ENCODE results near the gene C21orf58. TPM values are rescaled to one million over a fixed set of nuclear protein-coding genes. Genes with fewer than 3 reads are reported as not detected.

Gene C21orf58
- polyA plus RNA-seq, 4 donors: 0.54 to 9.1 (median 3.3) TPM

GRCh38 chr21:46366561-46366960, 42.9 kb upstream of the C21orf58 start:
- H3K9me3 ChIP-seq (ENCODE audit: control insufficient read depth in 2 of 2, insufficient read depth in 1 of 2, low read depth in 1 of 2, low read length in 1 of 2): no peaks in the 10 kb centered on the region
- WGBS, 3 donors: 91 to 95% (median 93%) methylated on average over 19 of the region's 19 CpGs
- H3K27me3 ChIP-seq (ENCODE audit: control insufficient read depth in 3 of 3, insufficient read depth in 3 of 3, low read length in 3 of 3): no peaks in the 10 kb centered on the region
- H3K4me3 ChIP-seq (ENCODE audit: low read depth in 1 of 3, low read length in 3 of 3): no peak overlapping the region
- no peaks in the 10 kb centered on the region for H3K4me1 ChIP-seq (ENCODE audit: control insufficient read depth in 3 of 3, insufficient read depth in 2 of 3, low read depth in 1 of 3, low read length in 2 of 3)
- FAIRE-seq: no peak
- no peak for DNase-seq
- H3K36me3 ChIP-seq (ENCODE audit: control insufficient read depth in 3 of 3, insufficient read depth in 2 of 3, low read depth in 1 of 3, low read length in 3 of 3): peaks cover 8 to 63% (median 9%) of the 10 kb centered on the region in 3 donors
- no peak overlapping the region for H3K27ac ChIP-seq (ENCODE audit: low read depth in 1 of 3, low read length in 2 of 3)

GRCh38 chr21:46366091-46366490, 42.4 kb upstream of the C21orf58 start:
- DNase-seq (no peak), FAIRE-seq (no peak)
- 94 to 98% (median 96%) methylated on average over 11 of the region's 11 CpGs for WGBS, 3 donors
- no peaks in the 10 kb centered on the region for H3K9me3 ChIP-seq (ENCODE audit: control insufficient read depth in 2 of 2, insufficient read depth in 1 of 2, low read depth in 1 of 2, low read length in 1 of 2)
- H3K27me3 ChIP-seq (ENCODE audit: control insufficient read depth in 3 of 3, insufficient read depth in 3 of 3, low read length in 3 of 3): no peaks in the 10 kb centered on the region
- H3K4me3 ChIP-seq (ENCODE audit: low read depth in 1 of 3, low read length in 3 of 3): no peak overlapping the region
- no peak overlapping the region for H3K27ac ChIP-seq (ENCODE audit: low read depth in 1 of 3, low read length in 2 of 3)
- peaks cover 8 to 65% (median 9%) of the 10 kb centered on the region in 3 donors for H3K36me3 ChIP-seq (ENCODE audit: control insufficient read depth in 3 of 3, insufficient read depth in 2 of 3, low read depth in 1 of 3, low read length in 3 of 3)
- no peaks in the 10 kb centered on the region for H3K4me1 ChIP-seq (ENCODE audit: control insufficient read depth in 3 of 3, insufficient read depth in 2 of 3, low read depth in 1 of 3, low read length in 2 of 3)

- Histone ChIP-seq H3K9me3 (ENCODE audit: control insufficient read depth in 2 of 2, insufficient read depth in 1 of 2, low read depth in 1 of 2, low read length in 1 of 2) (no peaks in the 10 kb centered on the region), H3K4me3 (ENCODE audit: low read depth in 1 of 3, low read length in 3 of 3) (no peak overlapping the region), H3K27ac (ENCODE audit: low read depth in 1 of 3, low read length in 2 of 3) (no peak overlapping the region), H3K36me3 (ENCODE audit: control insufficient read depth in 3 of 3, insufficient read depth in 2 of 3, low read depth in 1 of 3, low read length in 3 of 3) (peaks cover 6 to 66% (median 9%) of the 10 kb centered on the region in 3 donors), H3K4me1 (ENCODE audit: control insufficient read depth in 3 of 3, insufficient read depth in 2 of 3, low read depth in 1 of 3, low read length in 2 of 3) (no peaks in the 10 kb centered on the region), H3K27me3 (ENCODE audit: control insufficient read depth in 3 of 3, insufficient read depth in 3 of 3, low read length in 3 of 3) (no peaks in the 10 kb centered on the region)
- DNase-seq (no peak), FAIRE-seq (no peak)
- WGBS, 3 donors: 92 to 93% (median 93%) methylated on average over 16 of the region's 16 CpGs
Measured at GRCh38 chr21:46363698-46364097, 40.0 kb upstream of the C21orf58 start.

GRCh38 chr21:46362946-46363345, 39.3 kb upstream of the C21orf58 start:
- no peak overlapping the region for H3K27ac ChIP-seq (ENCODE audit: low read depth in 1 of 3, low read length in 2 of 3)
- H3K27me3 ChIP-seq (ENCODE audit: control insufficient read depth in 3 of 3, insufficient read depth in 3 of 3, low read length in 3 of 3): no peaks in the 10 kb centered on the region
- H3K4me3 ChIP-seq (ENCODE audit: low read depth in 1 of 3, low read length in 3 of 3): no peak overlapping the region
- no peaks in the 10 kb centered on the region for H3K9me3 ChIP-seq (ENCODE audit: control insufficient read depth in 2 of 2, insufficient read depth in 1 of 2, low read depth in 1 of 2, low read length in 1 of 2)
- peaks cover 6 to 67% (median 12%) of the 10 kb centered on the region in 3 donors for H3K36me3 ChIP-seq (ENCODE audit: control insufficient read depth in 3 of 3, insufficient read depth in 2 of 3, low read depth in 1 of 3, low read length in 3 of 3)
- 89 to 93% (median 93%) methylated on average over 15 of the region's 15 CpGs for WGBS, 3 donors
- H3K4me1 ChIP-seq (ENCODE audit: control insufficient read depth in 3 of 3, insufficient read depth in 2 of 3, low read depth in 1 of 3, low read length in 2 of 3): no peaks in the 10 kb centered on the region
- DNase-seq (no peak), FAIRE-seq (no peak)

GRCh38 chr21:46361935-46362334, 38.3 kb upstream of the C21orf58 start:
- H3K36me3 ChIP-seq (ENCODE audit: control insufficient read depth in 3 of 3, insufficient read depth in 2 of 3, low read depth in 1 of 3, low read length in 3 of 3): peaks cover 3 to 69% (median 16%) of the 10 kb centered on the region in 3 donors
- no peaks in the 10 kb centered on the region for H3K4me1 ChIP-seq (ENCODE audit: control insufficient read depth in 3 of 3, insufficient read depth in 2 of 3, low read depth in 1 of 3, low read length in 2 of 3)
- no peaks in the 10 kb centered on the region for H3K9me3 ChIP-seq (ENCODE audit: control insufficient read depth in 2 of 2, insufficient read depth in 1 of 2, low read depth in 1 of 2, low read length in 1 of 2)
- H3K27ac ChIP-seq (ENCODE audit: low read depth in 1 of 3, low read length in 2 of 3): no peak overlapping the region
- DNase-seq (no peak), FAIRE-seq (no peak)
- no peaks in the 10 kb centered on the region for H3K27me3 ChIP-seq (ENCODE audit: control insufficient read depth in 3 of 3, insufficient read depth in 3 of 3, low read length in 3 of 3)
- no peak overlapping the region for H3K4me3 ChIP-seq (ENCODE audit: low read depth in 1 of 3, low read length in 3 of 3)
- WGBS, 3 donors: 83 to 91% (median 84%) methylated on average over 10 of the region's 10 CpGs

GRCh38 chr21:46361176-46361575, 37.5 kb upstream of the C21orf58 start:
- no peaks in the 10 kb centered on the region for H3K9me3 ChIP-seq (ENCODE audit: control insufficient read depth in 2 of 2, insufficient read depth in 1 of 2, low read depth in 1 of 2, low read length in 1 of 2)
- DNase-seq (no peak), FAIRE-seq (no peak)
- WGBS, 3 donors: 95 to 97% (median 97%) methylated on average over 10 of the region's 10 CpGs
- no peak overlapping the region for H3K4me3 ChIP-seq (ENCODE audit: low read depth in 1 of 3, low read length in 3 of 3)
- no peak overlapping the region for H3K27ac ChIP-seq (ENCODE audit: low read depth in 1 of 3, low read length in 2 of 3)
- H3K27me3 ChIP-seq (ENCODE audit: control insufficient read depth in 3 of 3, insufficient read depth in 3 of 3, low read length in 3 of 3): no peaks in the 10 kb centered on the region
- no peaks in the 10 kb centered on the region for H3K4me1 ChIP-seq (ENCODE audit: control insufficient read depth in 3 of 3, insufficient read depth in 2 of 3, low read depth in 1 of 3, low read length in 2 of 3)
- H3K36me3 ChIP-seq (ENCODE audit: control insufficient read depth in 3 of 3, insufficient read depth in 2 of 3, low read depth in 1 of 3, low read length in 3 of 3): peaks cover 3 to 69% (median 18%) of the 10 kb centered on the region in 3 donors

GRCh38 chr21:46357684-46358425, 34.2 kb upstream of the C21orf58 start:
- H3K36me3 ChIP-seq (ENCODE audit: control insufficient read depth in 3 of 3, insufficient read depth in 2 of 3, low read depth in 1 of 3, low read length in 3 of 3): peaks cover 11 to 73% (median 18%) of the 10 kb centered on the region in 3 donors
- no peak overlapping the region for H3K4me3 ChIP-seq (ENCODE audit: low read depth in 1 of 3, low read length in 3 of 3)

GRCh38 chr21:46357335-46357604, 33.6 kb upstream of the C21orf58 start:
- WGBS, 3 donors: 81 to 91% (median 88%) methylated on average over 4 of the region's 4 CpGs
- H3K4me3 ChIP-seq (ENCODE audit: low read depth in 1 of 3, low read length in 3 of 3): no peak overlapping the region
- FAIRE-seq: no peak
- H3K4me1 ChIP-seq (ENCODE audit: control insufficient read depth in 3 of 3, insufficient read depth in 2 of 3, low read depth in 1 of 3, low read length in 2 of 3): no peaks in the 10 kb centered on the region
- H3K27me3 ChIP-seq (ENCODE audit: control insufficient read depth in 3 of 3, insufficient read depth in 3 of 3, low read length in 3 of 3): no peaks in the 10 kb centered on the region
- peak overlapping the region in 1 of 3 donors; percentile 30 for H3K27ac ChIP-seq (ENCODE audit: low read depth in 1 of 3, low read length in 2 of 3)
- no peaks in the 10 kb centered on the region for H3K9me3 ChIP-seq (ENCODE audit: control insufficient read depth in 2 of 2, insufficient read depth in 1 of 2, low read depth in 1 of 2, low read length in 1 of 2)
- peaks cover 11 to 74% (median 21%) of the 10 kb centered on the region in 3 donors for H3K36me3 ChIP-seq (ENCODE audit: control insufficient read depth in 3 of 3, insufficient read depth in 2 of 3, low read depth in 1 of 3, low read length in 3 of 3)
- no peak for DNase-seq

More at GRCh38 chr21:46357684-46358425, 34.2 kb upstream of the C21orf58 start:
- 92% methylated on average over 19 of the region's 19 CpGs for WGBS, 3 donors
- Histone ChIP-seq H3K27ac (ENCODE audit: low read depth in 1 of 3, low read length in 2 of 3) (no peak overlapping the region), H3K4me1 (ENCODE audit: control insufficient read depth in 3 of 3, insufficient read depth in 2 of 3, low read depth in 1 of 3, low read length in 2 of 3) (no peaks in the 10 kb centered on the region), H3K27me3 (ENCODE audit: control insufficient read depth in 3 of 3, insufficient read depth in 3 of 3, low read length in 3 of 3) (no peaks in the 10 kb centered on the region), H3K9me3 (ENCODE audit: control insufficient read depth in 2 of 2, insufficient read depth in 1 of 2, low read depth in 1 of 2, low read length in 1 of 2) (no peaks in the 10 kb centered on the region)
- DNase-seq (no peak), FAIRE-seq (no peak)

Measured in small intestine (tissue), 7 donors.